Fibroblast of the conjunctiva (primary cell): ENCODE data around the gene MARCHF5.
"Not testable (repeated sequence)": the region's sequence is repeated elsewhere in the genome, so short reads cannot be mapped to it uniquely, and the experiment has no call there.

Experiments
- DNase-seq: peaks from one replicate; pipeline ENCODE4 v3.0.0-alpha.2; 2010; ENCODE audit warnings: low read depth

Gene MARCHF5

DNA sequence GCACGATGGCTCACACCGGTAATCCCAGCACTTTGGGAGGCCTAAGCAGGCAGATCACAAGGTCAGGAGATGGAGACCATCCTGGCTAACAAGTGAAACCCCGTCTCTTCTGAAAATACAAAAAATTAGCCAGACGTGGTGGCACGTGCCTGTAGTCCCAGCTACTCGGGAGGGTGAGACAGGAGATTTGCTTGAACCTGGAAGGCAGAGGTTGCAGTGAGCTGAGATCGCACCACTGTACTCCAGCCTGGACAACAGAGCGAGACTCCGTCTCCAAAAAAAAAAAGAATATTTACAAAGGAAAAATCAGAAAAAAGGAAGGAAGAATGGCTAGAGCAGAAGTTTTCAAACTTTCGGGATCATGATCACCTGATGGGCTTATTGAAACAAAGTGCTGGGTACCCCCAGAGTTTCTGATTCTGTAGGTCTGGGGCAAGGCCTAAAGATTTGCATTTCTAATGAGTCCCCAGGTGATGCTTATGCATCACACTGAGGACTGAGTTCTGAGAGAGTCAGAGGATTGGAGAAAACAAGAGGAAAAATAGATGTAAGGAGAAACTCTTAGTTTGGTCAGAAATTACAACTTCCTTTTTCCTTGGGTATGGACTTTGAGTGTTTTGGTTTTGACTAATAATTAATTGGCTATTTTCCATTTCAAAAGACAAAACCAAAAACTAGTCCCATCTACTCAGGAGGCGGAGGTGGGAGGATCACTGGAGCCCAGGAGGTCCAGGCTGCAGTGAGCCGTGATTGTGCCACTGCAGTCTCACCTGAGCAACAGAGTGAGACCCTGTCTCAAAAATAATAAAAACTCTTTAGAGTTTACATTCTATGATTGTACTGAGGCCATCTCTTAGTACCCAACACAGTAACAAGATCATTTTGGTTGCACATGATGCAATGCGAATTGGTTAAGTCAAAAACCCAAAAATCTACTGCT is 14.4 kb downstream of the MARCHF5 start:
- DNase-seq = no peak

DNA sequence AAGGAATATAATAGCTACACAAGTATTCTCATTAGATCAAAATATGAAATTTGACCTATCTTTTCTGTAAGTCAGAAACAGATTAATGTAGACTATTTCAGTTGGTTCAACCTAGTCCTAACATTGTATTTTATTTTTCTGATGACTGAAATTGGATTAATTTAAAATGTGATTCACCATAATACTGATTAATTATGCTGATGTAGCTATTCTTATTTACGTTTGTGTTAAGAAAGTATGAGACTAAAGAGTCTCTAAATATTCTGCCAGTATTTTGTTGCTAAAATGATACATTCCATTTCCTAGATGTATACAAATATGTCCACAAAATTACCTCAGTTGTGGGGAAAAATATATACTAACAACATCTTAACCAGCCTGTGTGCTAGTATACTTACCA is 18.3 kb downstream of the MARCHF5 start:
- no peak for DNase-seq

DNA sequence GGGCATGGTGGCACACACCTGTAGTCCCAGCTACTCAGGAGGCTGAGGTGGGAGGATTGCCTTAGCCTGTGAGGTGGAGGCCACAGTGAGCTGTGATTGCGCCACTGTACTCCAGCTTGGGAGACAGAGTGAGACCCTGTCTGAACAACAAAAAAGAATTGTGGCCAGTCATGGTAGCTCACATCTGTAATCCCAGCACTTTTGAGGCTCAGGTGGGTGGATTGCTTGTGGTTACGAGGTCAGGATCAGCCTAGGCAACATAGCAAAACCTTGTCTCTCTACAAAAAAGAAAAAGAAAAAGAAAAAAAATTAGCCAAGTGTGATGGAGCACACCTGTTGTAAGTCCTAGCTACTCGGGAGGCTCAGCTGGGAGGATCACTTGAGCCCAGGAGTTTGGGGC is 22.8 kb downstream of the MARCHF5 start:
- no peak for DNase-seq

DNA sequence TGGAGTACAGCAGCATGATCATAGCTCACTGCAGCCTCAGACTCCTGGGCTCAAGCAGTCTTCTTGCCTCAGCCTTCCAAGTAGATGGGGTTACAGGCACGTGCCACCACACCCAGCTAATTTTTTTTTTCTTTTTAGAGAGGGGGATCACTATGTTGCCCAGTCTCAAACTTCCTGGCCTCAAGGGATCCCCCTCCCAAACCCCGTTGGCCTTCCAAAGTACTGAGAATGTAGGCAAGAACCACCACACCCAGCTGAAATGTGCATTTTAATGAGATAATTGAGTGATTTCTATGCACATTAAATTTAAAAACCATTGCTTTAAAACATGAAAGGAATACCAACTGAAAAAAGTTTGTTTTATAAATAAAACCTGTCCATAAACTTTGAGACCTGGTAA is 25.6 kb downstream of the MARCHF5 start:
- DNase-seq = no peak

DNA sequence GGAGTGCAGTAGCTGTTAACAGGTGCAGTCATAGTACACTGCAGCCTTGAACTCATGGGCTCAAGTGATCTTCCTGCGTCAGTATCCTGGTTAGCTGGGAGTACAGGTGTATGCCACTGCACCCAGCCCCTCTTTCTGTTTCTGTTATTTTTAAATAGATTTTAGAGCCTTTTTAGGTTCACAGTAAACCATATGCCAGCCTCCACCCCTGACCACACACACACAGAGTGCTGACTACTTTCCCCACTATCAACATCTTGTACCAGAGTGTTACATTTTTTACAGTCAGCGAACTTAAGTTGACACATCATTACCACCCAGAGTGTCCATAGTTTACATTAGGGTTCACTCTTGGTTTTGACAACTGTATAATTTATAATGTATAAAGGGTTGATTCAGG is 32.1 kb downstream of the MARCHF5 start:
- no peak for DNase-seq

DNA sequence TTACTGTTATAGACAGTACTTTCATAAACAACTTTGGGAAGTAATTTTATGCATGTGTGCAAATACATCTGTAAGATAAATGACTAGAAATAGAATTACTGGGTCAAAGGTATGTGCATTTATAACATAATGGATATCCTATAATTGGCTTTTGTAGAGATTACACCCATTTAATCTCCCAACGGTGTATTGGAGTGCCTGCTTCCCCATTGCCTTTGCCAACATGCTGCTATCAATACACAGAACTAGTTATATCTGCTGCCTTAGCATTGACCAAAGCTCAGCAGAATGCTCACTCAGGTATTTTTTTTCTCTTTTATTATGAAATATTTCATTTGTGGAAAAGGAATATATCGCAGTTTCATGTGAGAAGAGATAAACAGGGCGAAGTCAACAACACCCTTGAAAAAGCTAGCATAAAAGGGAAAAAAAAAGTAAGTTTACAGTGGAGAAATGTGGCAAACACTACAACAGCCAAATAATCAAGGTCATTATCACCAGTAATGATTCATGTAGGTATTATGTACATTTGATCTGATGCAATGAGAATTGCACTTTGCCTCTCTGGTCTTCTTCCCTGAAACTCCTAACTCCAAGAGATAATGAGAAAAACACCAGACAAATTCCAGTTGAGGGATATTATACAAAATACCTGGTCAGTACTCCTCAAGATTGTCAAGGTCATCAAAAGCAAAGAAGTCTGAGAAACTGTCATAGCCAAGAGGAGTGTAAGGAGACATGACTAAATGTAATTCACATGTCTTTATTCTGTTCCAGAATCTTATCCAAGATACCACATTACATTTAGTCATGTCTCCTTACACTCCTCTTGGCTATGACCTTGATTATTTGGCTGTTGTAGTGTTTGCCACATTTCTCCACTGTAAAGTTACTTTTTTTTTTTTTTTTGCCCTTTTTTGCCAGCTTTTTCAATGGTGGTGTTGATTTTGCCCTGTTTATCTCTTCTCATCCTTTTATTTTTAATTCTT is 36.8 kb downstream of the MARCHF5 start:
- DNase-seq = no peak

DNA sequence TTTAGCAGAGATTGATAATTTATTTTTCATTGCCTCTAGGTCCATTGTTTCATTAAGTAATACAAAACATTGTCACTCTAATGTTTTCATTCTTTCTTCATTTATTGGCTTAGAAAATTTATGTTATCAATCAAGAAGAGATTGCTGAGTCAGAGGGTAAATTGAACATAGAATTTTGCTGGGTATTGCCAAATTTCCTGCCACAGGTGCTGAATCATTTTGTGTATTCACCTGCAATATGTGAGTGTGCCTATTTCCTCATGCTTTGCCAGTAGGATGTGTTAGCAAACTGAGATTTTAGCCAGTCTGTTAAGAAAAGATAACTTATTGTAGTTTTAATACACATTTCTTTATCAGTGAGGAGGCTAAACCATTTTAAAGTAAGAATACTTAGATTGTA is 38.0 kb downstream of the MARCHF5 start:
- no peak for DNase-seq

DNA sequence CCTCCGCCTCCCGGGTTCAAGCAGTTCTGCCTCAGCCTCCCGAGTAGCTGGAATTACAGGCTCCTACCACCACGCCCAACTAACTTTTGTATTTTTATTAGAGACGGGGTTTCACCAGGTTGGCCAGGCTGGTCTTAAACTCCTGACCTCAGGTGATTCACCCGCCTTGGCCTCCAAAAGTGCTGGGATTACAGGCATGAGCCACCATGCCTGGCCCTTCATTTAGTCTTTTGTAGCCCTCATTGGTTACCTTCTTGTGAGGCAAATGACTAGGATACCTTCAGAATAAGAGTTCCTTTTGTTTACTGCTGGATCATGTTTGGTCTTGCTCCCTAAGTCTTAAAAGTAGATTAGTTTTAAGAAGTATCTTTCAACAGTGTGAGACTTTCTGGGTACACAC is 39.0 kb downstream of the MARCHF5 start:
- not testable (repeated sequence) for DNase-seq

DNA sequence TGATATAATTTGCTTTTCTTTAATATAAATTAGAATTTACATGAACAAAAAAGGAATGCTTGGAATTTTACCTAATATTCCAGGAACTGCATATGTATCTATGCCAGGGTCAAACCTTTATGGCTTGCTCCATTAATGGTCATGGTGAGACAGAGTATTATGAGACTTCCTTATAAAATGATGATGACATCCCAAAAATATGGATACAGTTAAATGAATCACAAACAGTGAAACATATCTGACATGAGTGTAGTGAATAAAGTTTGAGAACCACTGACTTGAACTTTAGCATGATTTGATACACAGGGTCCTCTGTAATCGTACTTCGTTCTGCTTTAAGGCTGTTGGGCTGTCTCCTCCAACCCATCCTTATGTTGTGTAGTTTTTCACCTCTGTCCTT is 51.8 kb downstream of the MARCHF5 start:
- no peak for DNase-seq

DNA sequence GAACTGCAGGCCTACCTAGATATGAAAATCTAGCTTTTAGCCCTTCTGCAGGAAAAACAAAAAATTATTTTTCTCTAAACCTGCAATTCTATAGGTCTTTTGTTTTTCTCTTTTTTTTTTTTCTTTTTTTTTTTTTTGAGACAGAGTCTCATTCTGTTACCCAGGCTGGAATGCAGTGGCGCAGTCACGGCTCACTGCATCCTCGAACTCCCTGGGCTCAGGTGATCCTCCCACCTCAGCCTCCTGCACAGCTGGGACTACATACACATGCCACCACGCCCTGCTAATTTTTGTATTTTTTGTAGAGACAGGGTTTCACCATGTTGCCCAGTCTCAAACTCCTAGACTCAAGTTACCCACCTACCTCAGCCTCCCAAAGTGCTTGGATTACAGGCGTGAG is 54.6 kb downstream of the MARCHF5 start:
- DNase-seq = not testable (repeated sequence)

DNA sequence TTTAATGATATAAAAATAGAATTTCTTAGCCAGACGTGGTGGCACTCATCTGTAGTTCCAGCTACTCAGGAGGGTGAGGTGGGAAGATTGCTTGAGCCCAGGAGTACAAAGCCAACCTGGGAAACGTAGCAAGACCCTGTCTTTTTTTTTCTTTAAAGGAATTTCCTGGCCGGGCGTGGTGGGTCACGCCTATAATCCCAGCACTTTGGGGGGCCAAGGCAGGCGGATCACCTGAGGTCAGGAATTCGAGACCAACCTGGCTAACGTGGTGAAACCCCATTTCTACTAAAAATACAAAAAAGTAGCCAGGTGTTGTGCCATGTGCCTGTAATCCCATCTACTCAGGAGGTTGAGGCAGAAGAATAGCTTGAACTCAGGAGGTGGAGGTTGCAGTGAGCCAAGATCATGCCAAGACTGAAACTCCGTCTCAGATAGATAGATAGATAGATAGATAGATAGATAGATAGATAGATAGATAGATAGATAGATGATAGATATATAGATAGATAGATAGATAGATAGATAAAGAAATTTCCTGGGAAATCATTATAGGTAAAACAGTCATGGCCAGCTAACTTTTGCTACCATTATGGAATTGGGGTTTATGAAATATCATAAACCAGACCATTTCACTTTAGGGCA is 56.2 kb downstream of the MARCHF5 start:
- DNase-seq = not testable (repeated sequence)

DNA sequence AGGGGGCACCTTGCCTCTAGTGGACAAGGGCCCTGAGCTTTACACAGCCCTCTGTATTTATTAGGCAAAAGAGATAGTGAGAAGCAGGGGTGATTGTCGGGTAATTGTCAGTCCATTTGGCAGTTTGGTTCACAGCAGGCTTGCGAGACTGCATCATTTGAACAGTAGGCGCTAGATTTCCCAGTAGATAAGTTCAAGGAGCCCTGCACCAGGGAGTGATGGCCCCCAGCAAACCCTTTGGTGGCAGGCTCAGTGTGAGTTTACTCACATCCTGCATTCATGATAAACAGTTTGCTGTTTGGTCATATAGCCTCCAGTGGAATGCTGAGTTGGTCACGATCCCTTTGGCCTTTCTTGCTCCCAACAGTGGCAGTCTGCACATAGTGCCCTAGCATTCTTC is 59.4 kb downstream of the MARCHF5 start:
- DNase-seq = no peak

DNA sequence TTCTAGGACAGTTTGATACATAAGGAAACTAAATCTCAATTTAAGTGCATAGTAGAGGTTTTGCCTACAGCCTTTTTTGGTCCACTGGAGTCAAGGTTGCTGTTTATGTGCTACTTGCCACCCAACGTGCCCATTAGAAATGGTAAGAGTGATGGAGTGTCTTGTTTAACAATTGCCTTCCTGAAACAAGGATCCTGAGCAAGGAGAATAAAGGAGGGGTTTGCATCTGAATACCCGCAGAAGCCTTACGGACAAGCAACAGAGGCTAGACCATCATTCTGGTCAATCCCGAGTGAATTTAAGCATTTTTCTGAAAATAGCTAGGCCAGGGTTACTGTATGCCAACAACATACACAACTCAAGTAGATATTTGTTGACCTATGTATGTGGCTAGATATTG is 63.6 kb downstream of the MARCHF5 start:
- no peak for DNase-seq

DNA sequence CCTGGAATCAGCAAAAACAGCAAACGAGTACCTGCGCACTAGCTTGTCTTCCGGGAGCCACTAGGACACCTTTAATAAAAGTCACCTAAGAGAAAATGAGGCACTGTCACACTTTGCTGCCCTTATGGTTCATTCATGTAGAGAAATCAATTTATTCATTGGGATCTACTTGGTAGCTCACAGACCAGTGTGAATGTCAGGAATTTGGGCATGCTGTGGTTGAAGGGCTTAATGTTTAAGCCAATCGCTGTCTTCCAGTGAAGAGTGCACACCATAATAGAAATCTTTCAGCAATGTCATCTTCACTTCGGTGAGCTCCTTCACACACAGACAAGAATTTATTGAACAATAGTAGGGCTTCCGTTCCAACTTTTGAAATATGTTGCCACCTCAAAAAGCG is 65.1 kb downstream of the MARCHF5 start:
- no peak for DNase-seq

DNA sequence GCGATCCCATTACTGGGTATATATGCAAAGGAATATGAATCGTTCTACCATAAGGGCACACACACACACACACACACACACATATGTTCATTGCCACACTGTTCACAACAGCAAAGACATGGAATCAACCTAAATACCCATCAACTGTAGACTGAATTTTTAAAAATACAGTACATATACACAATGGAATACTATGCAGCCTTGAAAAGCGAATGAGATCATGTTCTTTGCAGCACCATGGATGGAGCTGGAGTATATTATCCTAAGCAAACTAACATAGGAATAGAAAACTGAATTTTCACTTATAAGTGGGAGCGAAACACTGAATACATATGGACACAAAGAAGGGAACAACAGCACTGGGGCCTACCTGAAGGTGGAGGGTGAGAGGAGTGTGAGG is 72.5 kb downstream of the MARCHF5 start:
- DNase-seq = no peak

DNA sequence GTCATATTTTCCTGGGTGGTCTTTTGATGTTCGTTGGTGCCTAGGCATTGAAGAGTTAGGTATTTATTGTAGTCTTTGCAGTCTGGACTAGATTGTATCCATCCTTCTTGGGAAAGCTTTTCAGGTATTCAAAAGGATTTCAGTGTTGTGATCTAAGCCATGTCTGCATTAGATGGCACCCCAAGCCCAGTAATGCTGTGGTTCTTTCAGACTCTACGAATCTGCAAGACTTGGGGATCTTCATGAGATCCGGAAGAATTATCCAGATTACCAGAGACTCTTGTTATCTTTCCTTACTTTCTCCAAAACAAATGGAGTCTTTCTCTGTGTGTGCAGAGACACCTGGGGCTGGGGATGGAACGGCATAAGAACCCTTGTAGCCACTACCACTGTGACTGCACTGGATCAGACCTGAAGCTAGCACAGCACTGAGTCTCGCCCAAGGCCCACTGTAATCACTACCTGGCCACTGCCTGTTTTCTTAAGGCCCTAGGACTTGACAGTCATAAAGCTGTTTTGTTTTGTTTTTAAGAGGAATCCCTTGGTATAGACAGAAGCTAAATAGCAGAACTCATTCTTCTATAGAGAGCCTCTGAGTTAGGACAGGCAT is 75.5 kb downstream of the MARCHF5 start:
- no peak for DNase-seq

DNA sequence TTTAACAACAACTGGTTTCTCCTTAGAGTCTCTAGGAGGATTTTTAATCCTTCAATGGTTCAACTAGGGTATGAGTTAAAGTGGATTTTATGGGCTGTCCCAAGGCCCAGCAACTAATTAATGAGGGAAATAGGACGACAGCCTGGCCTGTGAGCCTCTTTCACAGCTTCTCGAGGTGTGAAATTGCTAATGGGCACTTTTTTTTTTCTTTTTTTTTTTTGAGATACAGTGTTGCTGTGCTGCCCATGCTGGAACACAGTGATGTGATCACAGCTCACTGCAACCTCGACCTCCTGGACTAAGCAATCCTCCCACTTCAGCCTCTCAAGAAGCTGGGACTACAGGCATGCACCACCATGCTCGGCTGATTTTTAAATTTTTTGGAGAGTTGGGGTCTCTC is 87.0 kb downstream of the MARCHF5 start:
- DNase-seq = no peak

DNA sequence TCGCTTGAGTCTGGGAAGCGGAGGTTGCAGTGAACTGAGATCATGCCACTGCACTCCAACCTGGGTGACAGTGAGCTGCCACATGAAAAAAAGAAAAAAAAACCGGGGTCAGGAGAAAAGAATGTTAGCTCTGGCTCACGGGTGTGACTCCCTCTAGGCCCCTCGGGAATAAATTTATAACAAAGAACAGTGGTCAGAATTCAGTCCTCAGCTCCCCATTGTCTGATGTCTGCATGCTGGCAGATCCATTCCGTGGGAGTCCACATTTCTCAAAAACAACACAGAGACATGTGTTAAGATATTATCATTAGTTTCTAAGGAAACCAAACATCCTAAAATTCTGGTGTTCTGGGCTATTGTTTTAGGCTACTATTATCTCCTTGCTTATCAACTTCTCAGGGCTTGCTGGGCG is 90.6 kb downstream of the MARCHF5 start:
- DNase-seq = no peak

DNA sequence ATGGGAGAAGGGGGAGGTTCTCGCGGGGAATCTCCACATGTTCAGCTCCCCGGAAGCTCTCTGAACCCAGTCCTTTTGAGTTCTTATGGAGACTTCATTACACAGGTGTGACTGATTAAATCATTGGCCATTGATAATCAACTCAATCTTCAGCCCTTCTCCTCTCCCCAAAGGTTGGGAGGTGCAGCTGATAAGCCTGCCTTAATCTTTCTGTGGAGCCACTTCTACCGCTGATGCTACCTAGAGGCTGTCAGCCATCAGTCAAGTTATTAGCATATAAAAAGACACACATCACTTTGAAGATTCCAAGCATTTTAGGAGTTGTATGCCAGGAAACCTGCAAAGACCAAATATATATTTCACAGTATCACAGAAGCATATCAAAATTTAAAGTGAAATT is 91.7 kb downstream of the MARCHF5 start:
- no peak for DNase-seq

DNA sequence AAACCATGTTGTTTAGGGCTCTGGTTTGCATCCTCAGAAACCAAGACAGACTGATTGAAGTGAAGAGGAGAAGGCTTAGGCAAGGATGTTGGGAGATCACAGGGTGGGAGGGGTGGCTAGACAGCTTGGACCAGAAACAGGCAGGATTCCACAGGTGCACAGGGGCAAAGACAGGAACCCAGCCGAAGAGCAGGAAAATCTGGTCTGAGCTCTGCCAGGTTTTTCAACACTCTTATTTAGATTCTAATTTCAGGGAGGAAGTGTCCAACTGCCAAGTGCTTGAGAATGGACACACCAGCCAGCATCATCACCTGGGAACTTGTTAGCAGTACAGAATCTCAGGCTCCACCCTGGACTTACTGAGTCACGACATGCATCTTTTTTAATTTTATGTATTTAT is 93.8 kb downstream of the MARCHF5 start:
- no peak for DNase-seq

DNA sequence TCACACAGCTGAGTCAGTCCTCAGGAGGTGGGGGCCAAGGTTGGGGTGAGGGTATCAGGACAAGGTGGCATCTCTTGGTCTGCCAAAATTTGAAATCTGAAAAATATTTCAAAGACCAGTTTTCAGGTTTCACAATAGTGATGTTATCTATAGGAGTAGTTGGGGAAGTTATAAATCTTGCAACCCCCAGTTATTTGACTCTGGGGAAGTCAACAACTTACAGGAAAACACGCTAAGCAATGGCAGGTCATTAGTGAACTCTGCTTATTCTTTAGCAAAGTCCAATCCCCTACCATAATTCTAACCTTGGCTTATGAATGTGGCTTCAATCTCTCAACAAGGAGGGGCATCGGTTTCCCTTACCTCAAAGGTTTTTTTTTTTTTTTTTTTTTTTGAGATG is 94.9 kb downstream of the MARCHF5 start:
- DNase-seq = no peak
